HL-60/S4 treated with phorbol 12-myristate 13-acetate at 8.2 ng/mL for 4 days and 3 days (cell line): ENCODE measurements around the gene DNAH14.
"Not testable (repeated sequence)": the region's sequence is repeated elsewhere in the genome, so short reads cannot be mapped to it uniquely, and the experiment has no call there.

Experiments used
- in situ Hi-C: fragments of 300-500 bp; cut with MboI; formaldehyde crosslinking; loops from 2 replicates; pipeline ENCODE4 v1.15.0; 2022; ENCODE audit warnings: low sequenced_read_pairs

DNAH14 gene

DNA sequence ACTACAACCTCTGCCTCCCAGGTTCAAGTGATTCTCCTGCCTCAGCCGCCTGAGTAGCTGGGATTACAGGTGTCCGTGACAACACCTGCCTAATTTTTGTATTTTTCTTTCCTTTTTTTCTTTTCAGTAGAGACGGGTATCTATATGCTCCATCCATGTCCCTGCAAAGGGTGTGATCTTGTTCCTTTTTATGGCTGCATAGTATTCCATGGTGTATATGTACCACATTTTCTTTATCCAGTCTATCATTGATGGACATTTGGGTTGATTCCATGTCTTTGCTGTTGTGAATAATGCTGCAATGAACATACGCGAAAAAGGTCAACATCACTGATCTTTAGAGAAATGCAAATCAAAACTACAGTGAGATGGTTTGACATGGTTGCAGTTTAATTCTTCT lies 62.1 kb downstream of the DNAH14 start:
- in situ Hi-C loops: not testable (repeated sequence)

DNA sequence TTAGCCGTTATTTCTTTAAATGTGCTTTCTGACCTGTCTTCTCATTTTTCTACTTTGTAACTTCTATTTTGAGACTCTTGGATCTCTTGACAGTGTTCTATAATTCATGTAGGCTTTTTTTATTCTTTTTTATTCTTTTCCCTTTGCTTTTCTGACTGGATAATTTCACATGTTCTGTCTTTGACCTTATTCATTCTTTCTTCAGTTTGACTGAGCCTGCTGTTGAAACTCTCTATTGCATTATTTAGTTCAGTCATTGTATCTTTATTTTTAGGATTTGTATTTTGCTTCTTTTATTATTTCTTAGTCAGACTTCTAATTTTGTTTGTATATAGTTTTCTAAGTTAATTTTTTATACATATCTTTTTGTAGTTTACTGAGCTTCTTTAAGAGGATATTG lies 66.1 kb downstream of the DNAH14 start:
- in situ Hi-C loops: no loop called here

DNA sequence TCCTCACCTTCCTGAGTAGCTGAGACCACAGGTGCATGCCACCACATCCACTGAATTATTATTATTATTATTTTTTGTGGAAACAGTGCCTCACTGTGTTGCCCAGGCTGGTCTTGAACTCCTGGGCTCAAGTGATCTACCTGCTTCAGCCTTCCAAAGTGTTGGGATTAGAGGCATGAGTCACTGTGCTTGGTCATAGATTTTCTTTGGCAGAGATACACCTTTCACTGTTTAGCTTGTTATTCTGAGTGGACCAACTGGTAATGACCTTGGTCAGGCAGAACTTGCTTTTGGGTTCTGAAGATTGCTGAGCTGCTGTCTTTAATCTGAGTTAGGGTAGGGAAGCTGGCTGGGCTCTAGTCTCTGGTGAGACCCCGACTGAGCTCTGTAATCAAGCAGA lies 66.8 kb downstream of the DNAH14 start:
- in situ Hi-C loops: no loop called here

DNA sequence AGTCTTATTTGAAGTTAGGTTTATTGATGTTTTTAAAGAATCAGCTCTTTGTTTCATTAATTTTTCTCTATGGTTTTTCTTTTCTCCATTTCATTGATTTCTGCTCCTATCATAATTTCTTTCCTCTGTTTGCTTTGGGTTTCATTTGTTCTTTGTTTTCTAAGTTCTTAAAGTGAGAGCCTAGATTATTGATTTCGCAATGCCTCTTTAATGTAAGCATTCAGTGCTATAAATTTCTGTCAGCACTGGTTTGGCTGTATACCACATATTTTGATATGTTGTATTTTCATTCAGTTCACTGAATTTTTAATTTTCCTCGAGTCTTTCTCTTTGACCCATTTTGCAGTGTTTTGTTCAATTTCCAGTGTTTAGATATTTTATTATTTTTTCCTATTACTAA lies 68.7 kb downstream of the DNAH14 start:
- in situ Hi-C loops: no loop called here

DNA sequence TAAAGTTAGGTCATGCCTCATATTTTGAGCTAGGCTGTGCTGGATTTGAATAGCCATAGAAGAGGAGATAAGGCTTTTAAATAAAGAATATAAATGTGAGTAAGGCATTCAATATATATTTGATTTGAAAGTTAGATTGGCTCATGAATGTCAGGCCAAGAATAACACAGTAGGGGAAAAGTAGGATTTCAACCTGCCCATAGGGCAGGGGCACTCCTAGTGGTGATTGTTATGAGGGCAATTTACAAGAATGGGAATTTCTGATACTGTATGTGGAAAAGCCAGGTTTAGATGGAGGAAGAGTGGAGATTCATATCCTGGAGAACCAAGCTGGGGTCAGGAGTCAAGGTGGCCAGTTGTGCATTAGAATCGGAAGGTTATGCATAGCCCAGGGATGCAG lies 74.9 kb downstream of the DNAH14 start:
- in situ Hi-C loops: no loop called here

DNA sequence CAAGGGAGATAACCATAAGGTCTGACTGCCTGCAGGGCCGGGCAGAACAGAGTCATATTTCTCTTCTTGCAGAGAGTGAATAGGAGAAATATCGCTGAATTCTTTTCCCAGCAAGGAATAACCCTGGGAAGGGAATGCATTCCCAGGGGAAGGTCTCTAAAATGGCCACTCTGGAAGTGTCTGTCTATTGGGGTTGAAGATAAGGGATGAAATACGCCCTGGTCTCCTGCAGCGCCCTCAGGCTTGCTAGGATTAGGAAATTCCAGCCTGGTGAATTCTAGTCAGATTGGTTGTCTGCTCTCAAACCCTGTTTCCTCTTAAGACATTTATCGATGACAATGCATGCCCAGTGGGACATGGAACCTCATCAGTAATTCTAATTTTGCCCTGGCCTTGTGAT lies 76.9 kb downstream of the DNAH14 start:
- in situ Hi-C loops: not testable (repeated sequence)

DNA sequence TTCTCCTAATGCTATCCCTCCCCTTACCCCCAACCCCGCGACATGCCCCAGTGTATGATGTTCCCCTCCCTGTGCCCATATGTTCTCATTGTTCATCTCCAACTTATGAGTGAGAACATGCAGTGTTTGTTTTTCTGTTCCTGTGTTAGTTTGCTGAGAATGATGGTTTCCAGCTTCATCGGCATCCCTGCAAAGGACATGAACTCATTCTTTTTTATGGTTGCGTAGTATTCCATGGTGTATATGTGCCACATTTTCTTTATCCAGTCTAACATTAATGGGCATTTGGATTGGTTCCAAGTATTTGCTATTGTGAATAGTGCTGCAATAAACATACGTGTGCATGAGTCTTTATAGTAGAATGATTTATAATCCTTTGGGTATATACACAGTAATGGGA lies 78.6 kb downstream of the DNAH14 start:
- in situ Hi-C loops: not testable (repeated sequence)

DNA sequence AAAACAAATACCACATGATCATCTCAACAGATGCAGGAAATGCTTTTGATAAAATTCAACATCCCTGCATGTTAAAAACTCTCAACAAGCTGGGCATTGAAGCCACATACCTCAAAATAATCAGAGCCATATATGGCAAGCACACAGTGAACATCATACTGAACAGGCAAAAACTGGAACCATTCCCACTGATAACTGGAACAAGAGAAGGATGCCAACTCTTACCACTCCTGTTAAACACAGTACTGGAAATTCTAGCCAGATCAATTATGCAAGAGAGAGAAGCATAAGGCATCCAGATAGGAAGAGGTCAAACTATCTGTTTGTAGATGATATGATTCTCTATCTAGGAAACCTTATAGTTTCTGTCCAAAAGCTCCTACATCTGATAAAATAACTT lies 91.6 kb downstream of the DNAH14 start:
- in situ Hi-C loops: no loop called here

DNA sequence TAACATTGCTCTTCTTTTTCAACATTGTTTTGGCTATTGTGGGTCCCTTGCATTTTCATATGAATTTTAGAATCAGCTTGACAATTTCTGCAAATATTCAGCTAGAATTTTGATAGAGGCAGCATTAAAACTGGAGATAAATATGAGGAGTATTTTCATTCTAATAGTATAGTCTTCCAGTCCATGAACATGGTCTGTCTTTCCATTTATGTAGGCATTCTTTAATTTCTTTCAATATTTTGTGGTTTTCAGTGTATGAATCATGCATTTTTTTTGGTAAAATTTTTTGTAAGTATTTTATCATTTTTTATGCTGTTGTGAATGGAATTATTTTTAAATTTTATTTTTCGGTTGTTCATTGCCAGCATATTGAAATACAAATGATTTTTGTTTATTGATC lies 97.2 kb downstream of the DNAH14 start:
- in situ Hi-C loops: no loop called here

DNA sequence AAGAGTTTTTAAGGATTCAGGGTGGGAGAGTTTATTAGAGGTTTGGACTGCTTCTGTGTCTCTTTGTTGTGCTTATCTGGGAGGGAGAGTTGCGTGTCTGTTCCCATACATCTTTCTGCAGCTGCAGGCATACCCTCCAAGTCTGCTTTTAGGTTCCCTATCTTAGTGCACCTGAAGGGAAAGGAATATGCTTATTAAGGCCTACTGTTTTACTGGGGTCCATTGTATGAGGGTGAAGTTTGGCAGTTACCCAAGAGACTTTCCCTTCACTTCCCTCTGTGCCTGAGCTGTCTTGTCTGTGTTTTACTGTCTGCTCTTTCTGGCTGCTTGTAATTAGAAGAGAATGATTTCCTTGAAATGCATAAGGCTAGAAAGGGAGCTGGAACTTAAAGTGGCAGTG lies 107.0 kb downstream of the DNAH14 start:
- in situ Hi-C loops: not testable (repeated sequence)

DNA sequence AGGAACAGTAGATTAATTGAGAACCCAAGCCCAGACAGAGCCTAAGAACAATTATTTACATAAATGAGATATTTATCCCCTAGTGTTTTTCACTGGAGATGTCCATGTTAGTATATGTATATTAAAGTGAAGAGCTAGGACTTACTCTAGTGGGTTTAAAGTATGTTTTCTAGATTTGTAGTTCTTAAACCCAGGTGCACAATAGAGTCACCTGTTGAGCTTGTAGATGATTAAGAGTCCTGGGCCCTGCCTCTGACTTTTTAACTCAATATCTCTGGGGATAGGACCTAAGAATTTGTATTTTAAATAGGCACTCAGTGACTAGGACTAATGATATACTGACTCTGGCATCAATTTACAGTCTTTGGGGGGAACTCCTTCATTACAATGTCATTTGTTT lies 112.8 kb downstream of the DNAH14 start:
- in situ Hi-C loops: no loop called here

DNA sequence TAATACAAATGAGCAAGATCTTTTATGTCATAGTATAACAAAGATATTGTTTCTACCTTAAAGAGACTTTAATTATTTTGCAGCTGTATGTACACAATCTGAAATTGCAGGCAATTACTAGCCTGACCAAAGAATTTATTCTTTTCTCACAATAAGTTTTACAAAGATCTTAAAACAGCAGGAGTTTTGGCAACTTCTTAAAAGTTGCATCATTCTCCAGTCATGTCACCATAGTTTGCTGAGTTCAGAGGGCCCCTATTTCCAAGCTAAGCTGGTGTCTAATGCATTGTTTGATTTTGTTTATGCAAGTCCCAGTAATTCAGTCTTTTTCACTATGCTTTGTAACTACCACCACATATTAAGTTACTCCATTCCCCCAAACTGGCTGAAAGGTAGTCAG lies 114.8 kb downstream of the DNAH14 start:
- in situ Hi-C loops: no loop called here

DNA sequence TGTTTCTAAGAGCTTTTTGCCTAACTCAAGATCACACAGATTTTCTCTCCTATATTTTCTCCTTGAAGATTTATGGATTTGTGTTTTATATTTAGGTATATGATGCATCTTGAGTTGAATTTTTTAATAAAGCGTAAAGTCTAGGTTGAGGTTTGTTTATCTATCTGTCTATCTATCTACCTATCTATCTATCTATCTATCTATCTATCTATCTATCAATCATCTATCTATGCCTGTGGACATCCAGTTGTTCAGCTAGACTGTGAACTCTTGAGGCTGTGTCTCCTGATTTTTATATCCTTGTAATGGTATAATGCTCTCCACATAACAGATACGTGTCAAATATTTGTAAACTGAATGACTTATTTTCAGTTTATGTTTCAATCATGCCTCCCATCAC lies 120.1 kb downstream of the DNAH14 start:
- in situ Hi-C loops: no loop called here

DNA sequence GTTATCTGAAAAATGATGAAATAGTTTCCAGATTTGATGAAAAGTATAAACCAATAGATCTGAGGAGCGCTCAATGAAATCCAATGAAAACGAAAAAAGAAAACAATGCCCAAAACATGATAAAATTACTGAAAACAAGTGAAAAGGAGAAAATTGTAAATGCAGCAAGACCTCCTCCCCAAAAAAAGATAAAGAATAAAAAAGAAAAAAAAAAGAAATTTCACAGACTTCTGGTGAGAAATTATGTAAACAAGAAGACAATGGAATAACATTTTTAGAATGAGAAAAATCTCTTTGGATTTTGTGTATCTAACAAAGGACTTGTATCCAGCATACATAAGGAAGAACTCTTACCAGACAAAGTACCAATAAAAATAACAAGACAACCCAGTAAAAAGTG lies 134.2 kb downstream of the DNAH14 start:
- in situ Hi-C loops: loop anchor here (5.0 kb wide), 1 partner anchor 116 kb away; no protein-coding TSS in a partner anchor

DNA sequence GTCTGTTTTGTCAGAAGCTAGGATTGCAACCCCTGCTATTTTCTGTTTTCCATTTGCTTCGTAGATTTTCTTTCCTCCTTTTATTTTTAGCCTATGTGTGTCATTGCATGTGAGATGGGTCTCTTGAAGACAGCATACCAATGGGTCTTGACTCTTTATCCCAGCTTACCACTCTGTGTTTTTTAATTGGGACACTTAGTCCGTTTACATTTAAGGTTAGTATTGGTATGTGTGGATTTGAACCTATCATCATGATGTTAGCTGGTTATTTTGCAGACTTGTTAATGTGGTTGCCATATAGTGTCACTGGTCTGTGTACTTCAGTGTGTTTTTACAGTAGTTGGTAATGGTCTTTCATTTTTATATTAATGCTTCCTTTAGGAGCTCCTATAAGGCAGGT lies 141.5 kb downstream of the DNAH14 start:
- in situ Hi-C loops: no loop called here

DNA sequence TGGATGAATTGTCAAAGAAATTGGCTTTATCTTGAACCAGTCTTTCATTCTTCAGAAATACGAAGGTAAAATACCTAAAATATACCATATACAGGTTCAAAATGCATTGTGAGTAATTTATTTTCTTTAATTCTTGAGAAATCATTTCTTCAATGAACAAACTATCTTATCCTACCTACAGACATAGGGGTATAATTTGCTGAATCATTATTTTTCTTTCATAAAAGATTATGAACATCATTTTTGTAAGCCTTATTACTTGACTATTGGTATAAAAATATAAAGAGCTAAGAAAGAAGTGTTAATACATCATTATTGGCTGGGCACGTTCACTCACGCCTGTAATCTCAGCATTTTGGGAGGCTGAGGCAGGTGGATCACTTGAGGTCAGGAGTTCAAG lies 167.7 kb downstream of the DNAH14 start:
- in situ Hi-C loops: no loop called here

DNA sequence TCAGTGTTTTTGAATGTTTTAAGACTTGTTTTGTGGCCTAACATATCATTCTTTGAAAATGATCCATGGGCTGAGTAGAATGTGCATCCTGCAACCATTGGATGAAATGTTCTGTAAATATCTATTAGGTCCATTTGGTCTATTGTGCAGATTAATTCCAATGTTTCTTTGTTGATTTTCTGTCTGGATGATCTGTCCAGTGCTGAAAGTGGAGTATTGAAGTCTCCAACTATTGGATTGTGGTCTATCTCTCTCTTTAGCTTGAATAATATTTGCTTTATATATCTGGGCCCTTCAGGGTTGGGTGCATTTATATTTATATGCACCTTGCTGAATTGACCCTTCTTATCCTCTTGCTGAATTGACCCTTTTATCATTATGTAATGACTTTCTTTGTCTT lies 181.5 kb downstream of the DNAH14 start:
- in situ Hi-C loops: no loop called here

DNA sequence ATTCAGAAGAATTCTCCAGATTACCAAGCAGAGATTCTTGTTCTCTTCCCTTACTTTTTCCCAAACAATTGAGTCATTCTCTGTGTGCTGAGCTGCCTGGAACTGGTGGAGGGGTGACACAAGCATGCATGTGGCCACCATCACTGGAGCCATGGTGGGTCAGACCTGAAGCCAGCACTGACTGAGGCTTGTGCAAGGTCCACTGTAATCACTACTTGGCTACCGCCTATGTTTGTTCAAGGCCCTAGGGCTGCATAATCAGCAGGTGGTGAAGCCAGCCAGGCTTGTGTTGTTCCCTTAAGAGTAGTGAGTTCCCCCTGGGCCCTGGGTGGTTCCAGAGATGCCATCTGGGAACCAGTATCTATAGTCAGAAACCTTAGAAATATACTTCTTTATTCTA lies 183.8 kb downstream of the DNAH14 start:
- in situ Hi-C loops: no loop called here

DNA sequence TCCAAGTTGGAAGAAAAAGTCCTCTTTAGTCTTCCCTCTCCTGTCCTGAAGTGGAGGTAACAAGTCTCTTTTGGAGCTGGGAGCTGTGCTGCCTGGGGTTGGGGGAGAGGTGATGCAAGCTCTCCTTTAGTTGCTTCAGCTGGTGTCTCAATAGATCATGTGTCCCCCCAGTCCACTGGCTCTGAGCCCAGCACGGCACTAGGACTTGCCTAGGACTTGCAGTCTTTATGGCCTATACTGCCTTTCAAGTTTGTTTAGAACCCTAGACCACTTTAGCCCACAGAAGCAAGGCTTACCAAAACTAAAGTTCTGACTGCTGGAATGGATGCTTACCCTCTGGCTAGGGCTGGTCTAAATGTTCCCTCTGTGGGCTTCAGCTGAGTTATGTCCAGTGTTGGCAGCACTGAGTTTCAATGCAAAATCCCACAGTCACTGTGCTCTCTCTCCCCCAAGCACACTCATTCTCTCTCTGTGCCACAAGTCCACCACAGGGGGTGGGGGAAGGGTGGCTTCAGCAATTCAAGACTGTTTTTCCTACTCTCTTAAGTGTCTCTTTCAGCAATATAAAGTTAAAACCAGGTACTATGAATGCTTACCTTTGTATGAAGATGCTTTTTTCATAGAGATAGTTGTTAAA lies 185.0 kb downstream of the DNAH14 start:
- in situ Hi-C loops: no loop called here

DNA sequence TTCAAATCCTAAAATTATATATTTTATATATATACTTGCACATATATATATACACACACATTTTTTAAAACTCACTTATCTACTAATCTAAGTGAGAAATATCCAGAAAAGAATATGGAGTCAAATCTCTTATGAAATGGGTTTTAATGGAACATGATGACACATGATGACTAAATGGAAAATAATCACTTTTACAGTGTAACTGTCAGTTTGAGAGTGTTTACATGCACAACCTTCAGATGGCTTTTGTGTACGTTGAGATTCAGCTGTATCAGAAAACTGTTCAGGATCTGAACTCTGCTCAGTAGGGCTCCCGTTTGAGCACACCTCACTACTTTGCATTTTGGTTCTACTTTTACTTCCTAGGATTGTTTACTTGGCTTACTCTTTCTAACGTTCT lies 189.8 kb downstream of the DNAH14 start:
- in situ Hi-C loops: no loop called here

DNA sequence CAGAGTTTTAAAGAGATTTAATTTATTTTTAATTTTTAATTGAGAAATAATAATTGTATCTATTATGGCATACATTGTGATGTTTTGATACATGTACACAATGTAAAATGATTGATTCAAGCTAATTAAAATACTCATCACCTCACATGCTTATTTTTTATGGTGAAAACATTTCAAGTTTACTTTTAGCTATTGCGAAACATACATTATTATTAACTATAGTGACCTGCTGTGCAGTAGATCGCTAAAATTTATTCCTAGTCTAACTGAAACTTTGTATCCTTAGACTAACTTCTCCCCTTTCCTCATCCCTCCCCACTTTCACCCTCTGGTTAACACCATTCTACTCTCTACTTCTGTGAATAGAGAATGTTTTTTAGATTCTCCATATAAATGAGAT lies 191.6 kb downstream of the DNAH14 start:
- in situ Hi-C loops: no loop called here

DNA sequence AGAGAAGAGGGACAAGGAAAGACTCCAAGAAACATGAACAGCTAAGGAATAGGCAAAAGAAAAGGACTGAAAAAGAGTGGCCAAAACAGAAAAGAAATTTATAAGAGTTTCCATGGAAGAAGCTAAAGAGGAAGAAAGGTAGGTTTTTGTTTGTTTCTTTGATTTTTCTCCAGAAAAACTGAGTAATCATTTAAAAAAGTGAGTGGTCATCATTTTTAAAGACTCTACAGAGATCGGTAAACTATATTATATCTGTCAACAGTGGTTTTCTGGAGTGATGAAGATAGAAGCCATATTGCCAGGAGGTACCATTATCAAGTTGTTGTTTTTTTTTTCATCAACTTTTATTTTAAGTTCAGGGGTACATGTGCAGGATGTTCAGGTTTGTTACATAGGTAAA lies 202.4 kb downstream of the DNAH14 start:
- in situ Hi-C loops: no loop called here

DNA sequence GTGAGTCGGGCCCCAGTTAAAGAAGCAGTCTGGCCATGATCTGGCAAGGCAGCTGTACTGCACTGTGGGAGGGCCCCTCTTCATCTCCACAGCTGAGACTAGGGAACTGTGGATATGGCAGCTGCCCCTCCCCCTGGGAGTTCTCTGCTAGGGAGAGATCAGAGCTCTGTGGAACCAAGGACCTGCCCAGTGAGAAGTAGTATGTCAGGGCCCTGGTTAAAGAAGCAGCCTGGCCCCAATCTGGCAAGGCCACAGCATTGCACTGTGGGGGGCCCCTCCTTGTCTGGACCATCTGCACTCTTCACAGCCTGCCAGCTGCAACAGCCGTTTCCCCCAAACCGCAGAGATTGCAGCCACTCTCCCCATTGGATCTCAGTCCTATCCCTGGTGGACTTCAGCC lies 208.5 kb downstream of the DNAH14 start:
- in situ Hi-C loops: no loop called here

DNA sequence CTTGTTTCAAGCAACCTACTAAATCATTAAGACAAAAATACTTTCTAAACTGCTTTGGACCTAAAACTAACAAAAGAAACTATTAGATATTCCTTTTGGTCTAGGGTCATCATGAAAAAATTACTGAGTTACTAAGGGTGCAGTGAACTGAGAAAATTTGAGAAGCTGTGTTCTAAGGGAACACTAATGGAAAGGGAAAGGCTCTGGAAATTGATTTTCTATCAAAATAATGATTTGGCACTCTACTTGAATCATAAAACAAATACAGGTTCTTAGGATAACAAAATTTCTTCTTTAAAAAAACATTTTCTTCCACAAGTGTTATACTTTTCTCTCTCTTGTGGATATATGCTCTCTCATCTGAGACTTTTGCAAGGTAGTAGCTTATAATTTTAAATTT lies 213.5 kb downstream of the DNAH14 start:
- in situ Hi-C loops: no loop called here
